ENCODE measurements around the gene PGM3.
"Not testable (repeated sequence)": the region's sequence is repeated elsewhere in the genome, so short reads cannot be mapped to it uniquely, and the experiment has no call there.

The PGM3 gene

DNA sequence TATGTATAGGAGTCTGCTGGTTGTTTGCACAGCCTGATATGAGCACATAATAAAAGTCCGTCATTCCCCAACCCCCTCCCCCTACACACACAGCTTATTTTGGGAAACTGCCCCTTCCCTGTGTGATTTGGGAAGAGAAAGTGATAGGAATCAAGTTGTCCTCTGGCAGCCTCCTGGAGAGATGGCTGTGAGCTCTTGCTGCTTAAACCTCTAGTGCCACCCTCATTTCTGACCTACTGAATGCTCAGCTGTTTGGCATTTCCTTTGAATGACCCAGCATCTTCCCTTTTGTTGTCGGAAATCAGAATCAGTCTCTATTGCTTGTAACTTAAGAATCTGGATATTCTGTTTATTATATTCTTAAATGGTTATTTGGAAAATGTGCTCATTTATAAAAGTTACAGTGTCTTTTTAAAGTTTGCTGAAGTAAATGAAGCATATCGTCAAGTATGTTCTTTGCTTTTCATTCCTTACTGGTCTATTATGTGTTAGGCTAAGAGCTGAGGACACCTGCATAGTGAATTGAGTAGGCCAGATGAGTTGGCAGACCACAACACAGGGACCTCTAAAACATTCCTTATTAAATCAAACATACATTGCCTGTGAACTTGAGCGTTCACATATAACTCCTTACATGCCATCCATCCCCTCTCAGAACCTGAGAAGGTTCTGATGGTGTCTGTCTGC, 5.6 kb upstream of the PGM3 start:
- Histone ChIP-seq H4K20me1 (ENCODE audit: insufficient read depth, low read length) (no peaks in the 10 kb centered on the region), H3K36me3 (ENCODE audit: insufficient read depth, low read length) (peaks cover 10% of the 10 kb centered on the region), H3K27me3 (ENCODE audit: insufficient read depth, low read length, poor library complexity) (no peaks in the 10 kb centered on the region), H3K4me2 (ENCODE audit: insufficient read depth, low read length) (no peak overlapping the region), H3K9ac (ENCODE audit: low read depth, low read length) (no peak overlapping the region), H2AFZ (ENCODE audit: low read depth, low read length) (no peak overlapping the region), H3K4me3 (ENCODE audit: low read depth in 1 of 2, low read length in 2 of 2) (no peak overlapping the region), H3K4me1 (ENCODE audit: insufficient read depth, low read length) (peaks cover 13% of the 10 kb centered on the region), H3K79me2 (ENCODE audit: insufficient read depth, low read length) (no peaks in the 10 kb centered on the region), H3K27ac (ENCODE audit: low read length) (no peak overlapping the region), H3K9me3 (ENCODE audit: insufficient read depth, low read length, severe bottlenecking) (no peaks in the 10 kb centered on the region)
- ATAC-seq (ENCODE audit: insufficient read depth, low read depth): peak; percentile 35; the same call in 1 of the 3 replicates
- DNase-seq: no peak
- no peak for TF ChIP-seq EZH2 (IDR thresholded peaks at IDR 0.05; ENCODE audit: borderline replicate concordance, low read depth, low read length, severe bottlenecking)
- TF ChIP-seq, protein P1, sequence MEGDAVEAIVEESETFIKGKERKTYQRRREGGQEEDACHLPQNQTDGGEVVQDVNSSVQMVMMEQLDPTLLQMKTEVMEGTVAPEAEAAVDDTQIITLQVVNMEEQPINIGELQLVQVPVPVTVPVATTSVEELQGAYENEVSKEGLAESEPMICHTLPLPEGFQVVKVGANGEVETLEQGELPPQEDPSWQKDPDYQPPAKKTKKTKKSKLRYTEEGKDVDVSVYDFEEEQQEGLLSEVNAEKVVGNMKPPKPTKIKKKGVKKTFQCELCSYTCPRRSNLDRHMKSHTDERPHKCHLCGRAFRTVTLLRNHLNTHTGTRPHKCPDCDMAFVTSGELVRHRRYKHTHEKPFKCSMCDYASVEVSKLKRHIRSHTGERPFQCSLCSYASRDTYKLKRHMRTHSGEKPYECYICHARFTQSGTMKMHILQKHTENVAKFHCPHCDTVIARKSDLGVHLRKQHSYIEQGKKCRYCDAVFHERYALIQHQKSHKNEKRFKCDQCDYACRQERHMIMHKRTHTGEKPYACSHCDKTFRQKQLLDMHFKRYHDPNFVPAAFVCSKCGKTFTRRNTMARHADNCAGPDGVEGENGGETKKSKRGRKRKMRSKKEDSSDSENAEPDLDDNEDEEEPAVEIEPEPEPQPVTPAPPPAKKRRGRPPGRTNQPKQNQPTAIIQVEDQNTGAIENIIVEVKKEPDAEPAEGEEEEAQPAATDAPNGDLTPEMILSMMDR (IDR thresholded peaks at IDR 0.05; ENCODE audit: borderline replicate concordance, extremely low read depth, low read length, poor library complexity, severe bottlenecking): no peak

DNA sequence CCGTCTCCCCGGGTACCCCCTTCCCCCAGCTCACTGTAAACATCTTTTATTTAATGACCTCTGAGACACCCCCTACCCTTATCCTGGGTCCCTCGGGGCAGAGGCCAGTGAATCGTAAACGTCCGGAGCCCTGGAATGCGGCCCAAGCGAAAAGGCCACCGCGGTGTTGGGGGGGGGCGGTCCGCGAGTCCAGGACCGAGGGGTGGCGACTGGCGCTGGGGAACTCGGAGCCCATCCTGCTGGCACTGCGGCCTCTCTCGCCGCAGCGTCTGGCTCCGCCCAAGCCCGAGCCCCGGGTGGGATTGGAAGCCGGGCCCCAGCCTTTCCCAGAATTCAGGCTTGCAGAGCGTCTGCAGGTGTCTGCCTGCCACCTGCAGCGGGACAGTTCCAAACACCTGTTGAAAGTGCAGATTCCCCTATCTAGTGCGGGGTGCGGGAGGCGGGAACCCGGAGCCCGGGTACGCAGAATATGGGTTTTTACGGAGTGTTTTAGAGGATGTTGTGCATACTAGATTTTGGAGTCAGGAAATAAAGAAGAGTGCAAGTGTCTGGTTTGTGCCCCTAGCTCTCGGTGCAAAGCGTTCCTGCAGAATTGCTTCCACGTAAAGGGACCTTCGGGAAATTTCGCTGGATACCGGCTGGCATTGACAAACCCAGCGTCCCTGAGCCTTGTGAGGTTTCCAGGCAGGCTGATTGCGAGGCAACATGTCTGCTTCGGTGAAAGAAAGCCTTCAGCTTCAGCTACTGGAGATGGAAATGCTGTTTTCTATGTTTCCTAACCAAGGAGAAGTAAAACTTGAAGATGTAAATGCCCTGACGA, 892 bp upstream of the PGM3 start:
- Histone ChIP-seq H3K36me3 (ENCODE audit: insufficient read depth, low read length) (peaks cover 23% of the 10 kb centered on the region), H4K20me1 (ENCODE audit: insufficient read depth, low read length) (no peaks in the 10 kb centered on the region), H3K79me2 (ENCODE audit: insufficient read depth, low read length) (peaks cover 19% of the 10 kb centered on the region), H3K27me3 (ENCODE audit: insufficient read depth, low read length, poor library complexity) (no peaks in the 10 kb centered on the region), H3K4me1 (ENCODE audit: insufficient read depth, low read length) (peaks cover 34% of the 10 kb centered on the region), H3K9me3 (ENCODE audit: insufficient read depth, low read length, severe bottlenecking) (no peaks in the 10 kb centered on the region), H3K4me2 (ENCODE audit: insufficient read depth, low read length) (peak overlapping the region; percentile 93), H3K9ac (ENCODE audit: low read depth, low read length) (peak overlapping the region; percentile 86), H3K27ac (ENCODE audit: low read length) (peak overlapping the region; percentile 79; the same call in 1 of the 2 replicates), H3K4me3 (ENCODE audit: low read depth in 1 of 2, low read length in 2 of 2) (peak overlapping the region; percentile 74 to 88), H2AFZ (ENCODE audit: low read depth, low read length) (peak overlapping the region; percentile 92)
- DNase-seq: peak; percentile 21
- TF ChIP-seq, protein P1 (IDR thresholded peaks at IDR 0.05; ENCODE audit: borderline replicate concordance, extremely low read depth, low read length, poor library complexity, severe bottlenecking): no peak
- no peak for TF ChIP-seq EZH2 (IDR thresholded peaks at IDR 0.05; ENCODE audit: borderline replicate concordance, low read depth, low read length, severe bottlenecking)
- ATAC-seq (ENCODE audit: insufficient read depth, low read depth): no peak

DNA sequence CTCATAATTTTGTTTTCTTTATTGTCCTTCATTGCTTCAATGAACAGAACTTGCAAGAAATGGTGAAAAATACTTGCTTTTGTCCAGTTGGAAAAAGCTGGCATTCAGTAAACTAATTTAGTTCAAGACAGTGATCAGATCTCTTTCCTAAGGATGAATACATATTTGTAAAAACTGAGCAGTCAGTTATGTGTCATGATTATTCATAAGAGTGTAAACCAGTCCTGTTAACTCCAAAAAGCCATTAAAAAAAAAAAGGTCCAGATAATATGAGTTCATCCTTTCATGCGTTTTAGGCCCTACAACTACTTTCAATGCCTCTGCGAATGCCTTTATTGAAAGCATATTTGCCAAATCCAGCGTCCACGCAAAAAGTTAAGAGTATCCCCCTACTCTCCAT, 609 bp downstream of the PGM3 start:
- peak overlapping the region; percentile 86 for H3K9ac ChIP-seq (ENCODE audit: low read depth, low read length)
- H3K9me3 ChIP-seq (ENCODE audit: insufficient read depth, low read length, severe bottlenecking): no peaks in the 10 kb centered on the region
- peak overlapping the region; percentile 92 for H2AFZ ChIP-seq (ENCODE audit: low read depth, low read length)
- no peaks in the 10 kb centered on the region for H4K20me1 ChIP-seq (ENCODE audit: insufficient read depth, low read length)
- H3K4me2 ChIP-seq (ENCODE audit: insufficient read depth, low read length): peak overlapping the region; percentile 93
- peaks cover 19% of the 10 kb centered on the region for H3K79me2 ChIP-seq (ENCODE audit: insufficient read depth, low read length)
- H3K4me1 ChIP-seq (ENCODE audit: insufficient read depth, low read length): peaks cover 34% of the 10 kb centered on the region
- peaks cover 29% of the 10 kb centered on the region for H3K36me3 ChIP-seq (ENCODE audit: insufficient read depth, low read length)
- ATAC-seq (ENCODE audit: insufficient read depth, low read depth) (no peak), DNase-seq (no peak)
- peak overlapping the region; percentile 79 for H3K27ac ChIP-seq (ENCODE audit: low read length)
- TF ChIP-seq, protein P1 (IDR thresholded peaks at IDR 0.05; ENCODE audit: borderline replicate concordance, extremely low read depth, low read length, poor library complexity, severe bottlenecking): no peak
- no peak for TF ChIP-seq EZH2 (IDR thresholded peaks at IDR 0.05; ENCODE audit: borderline replicate concordance, low read depth, low read length, severe bottlenecking)
- H3K4me3 ChIP-seq (ENCODE audit: low read depth in 1 of 2, low read length in 2 of 2): peak overlapping the region; percentile 74 to 88
- no peaks in the 10 kb centered on the region for H3K27me3 ChIP-seq (ENCODE audit: insufficient read depth, low read length, poor library complexity)

DNA sequence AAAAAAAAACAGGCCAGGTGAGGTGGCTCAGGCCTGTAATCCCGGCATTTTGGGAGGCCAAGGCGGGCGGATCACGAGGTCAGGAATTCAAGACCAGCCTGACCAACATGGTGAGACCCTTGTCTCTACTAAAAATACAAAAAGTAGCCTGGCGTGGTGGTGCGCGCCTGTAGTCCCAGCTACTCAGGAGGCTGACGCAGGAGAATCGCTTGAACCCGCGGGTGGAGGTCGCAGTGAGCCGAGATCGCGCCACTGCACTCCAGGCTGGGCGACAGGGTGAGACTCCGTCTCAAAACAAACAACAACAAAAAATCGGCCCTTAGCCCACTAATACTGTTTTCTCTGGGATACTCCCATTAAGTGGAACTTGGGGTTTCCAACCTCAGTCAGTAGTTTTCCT, 1.1 kb downstream of the PGM3 start:
- not testable (repeated sequence) for H3K27me3 ChIP-seq (ENCODE audit: insufficient read depth, low read length, poor library complexity); ATAC-seq (ENCODE audit: insufficient read depth, low read depth); H3K9me3 ChIP-seq (ENCODE audit: insufficient read depth, low read length, severe bottlenecking); H4K20me1 ChIP-seq (ENCODE audit: insufficient read depth, low read length); DNase-seq; H3K27ac ChIP-seq (ENCODE audit: low read length)
- peak overlapping the region; percentile 92 for H2AFZ ChIP-seq (ENCODE audit: low read depth, low read length)
- peak overlapping the region; percentile 86 for H3K9ac ChIP-seq (ENCODE audit: low read depth, low read length)
- peaks cover 19% of the 10 kb centered on the region for H3K79me2 ChIP-seq (ENCODE audit: insufficient read depth, low read length)
- peaks cover 34% of the 10 kb centered on the region for H3K4me1 ChIP-seq (ENCODE audit: insufficient read depth, low read length)
- H3K36me3 ChIP-seq (ENCODE audit: insufficient read depth, low read length): peaks cover 29% of the 10 kb centered on the region
- peak overlapping the region; percentile 74 to 88; a peak in 3 of 4 replicates for H3K4me3 ChIP-seq (ENCODE audit: low read depth in 1 of 2, low read length in 2 of 2)
- peak overlapping the region; percentile 93 for H3K4me2 ChIP-seq (ENCODE audit: insufficient read depth, low read length)

Data from DND-41 (cell line).